Measurements from ENCODE around the gene PTPRE. TPM values are rescaled to one million over a fixed set of nuclear protein-coding genes. Genes with fewer than 3 reads are reported as not detected.

Gene PTPRE
- total RNA-seq, 1 experiment from 2014 or later, result 12.3 TPM

DNA sequence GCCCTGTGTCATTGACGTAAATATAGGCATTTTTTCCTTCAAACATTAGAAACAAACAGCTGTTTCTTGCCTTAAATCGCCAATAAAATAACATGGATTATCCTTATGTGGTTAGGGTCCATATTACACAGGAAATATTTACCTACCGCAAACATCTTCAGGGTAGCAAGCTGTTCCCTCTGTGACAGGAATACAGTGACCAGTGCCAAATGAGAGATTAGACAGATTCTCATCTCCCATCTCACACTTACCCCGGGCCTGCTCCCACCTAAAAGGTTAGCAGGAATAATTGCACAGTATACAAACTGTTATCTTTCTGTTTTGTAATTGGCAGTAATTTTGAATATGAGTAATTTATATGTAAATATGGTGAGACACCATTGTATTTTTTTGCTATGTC, 202.8 kb downstream of the PTPRE start:
- intact Hi-C loops (cut with micrococcal nuclease), result no loop called here

More for the DNA sequence above, 202.8 kb downstream of the PTPRE start:
- no peaks in the 10 kb centered on the region for H3K9me2 ChIP-seq (ENCODE audit: insufficient read depth)
- no peak overlapping the region for H3K4me3 ChIP-seq (replicated peaks in 1 of 2; ENCODE audit: low read depth in 1 of 2, low read length in 2 of 2)
- no peak overlapping the region for H3K4me2 ChIP-seq (ENCODE audit: low read length)
- no peaks in the 10 kb centered on the region; the same call in 1 of the 2 replicates for H4K20me1 ChIP-seq (ENCODE audit: insufficient read depth)
- no peak for DNase-seq (ENCODE audit: low read depth, low spot score)
- H3K9ac ChIP-seq (ENCODE audit: low read length), result no peak overlapping the region
- ChIA-PET CTCF (no interaction called here), POLR2A (no interaction called here), RAD21 (ENCODE audit: low non-redundant PET in 1 of 2, low total read pairs in 2 of 2, uncharacterized antibody in 2 of 2, unreplicated experiment in 2 of 2) (no interaction called here)
- no peaks in the 10 kb centered on the region for H3K9me3 ChIP-seq (ENCODE audit: control insufficient read depth in 1 of 2, insufficient read depth in 1 of 2, low read depth in 1 of 2, low read length in 2 of 2)
- no peak overlapping the region for H3K27ac ChIP-seq (ENCODE audit: low read depth, low read length)
- H2AFZ ChIP-seq (ENCODE audit: low read depth, low read length, poor library complexity, severe bottlenecking), result no peak overlapping the region
- H3K27me3 ChIP-seq (ENCODE audit: insufficient read depth, low read length), result no peaks in the 10 kb centered on the region
- BruUV-seq (replicated peaks), result no TSS peak
- TF ChIP-seq SRF (IDR thresholded peaks at IDR 0.05; ENCODE audit: low read depth) (no peak), ZNF274 (IDR thresholded peaks at IDR 0.05; ENCODE audit: low read depth, low read length) (no peak), FOSL1 (IDR thresholded peaks at IDR 0.05; ENCODE audit: low read depth) (no peak), ZFX (IDR thresholded peaks at IDR 0.05) (no peak), CEBPB (IDR thresholded peaks at IDR 0.05; ENCODE audit: low read depth) (no peak), SP1 (IDR thresholded peaks at IDR 0.05; ENCODE audit: low read depth) (no peak), ZBTB33 (IDR thresholded peaks at IDR 0.05; ENCODE audit: extremely low read depth, insufficient replicate concordance, low read length) (no peak), EZH2 (IDR thresholded peaks at IDR 0.05) (no peak), TCF7L2 (IDR thresholded peaks at IDR 0.05; ENCODE audit: borderline replicate concordance, extremely low read depth, insufficient read depth, insufficient read length) (no peak), REST (IDR thresholded peaks at IDR 0.05; ENCODE audit: low read depth) (no peak), POLR2AphosphoS5 (IDR thresholded peaks at IDR 0.05; ENCODE audit: low read depth, low read length) (no peak)
- peaks cover 99% of the 10 kb centered on the region for H3K79me2 ChIP-seq (ENCODE audit: insufficient read depth, low read length)
- no peaks in the 10 kb centered on the region for H3K4me1 ChIP-seq (ENCODE audit: control insufficient read depth in 1 of 2, insufficient read depth in 2 of 2, low read length in 2 of 2)
- peaks cover 99% of the 10 kb centered on the region in 2 experiments for H3K36me3 ChIP-seq (ENCODE audit: control insufficient read depth in 1 of 2, insufficient read depth in 2 of 2, low read length in 2 of 2)
- no peak for ATAC-seq

Measured in HCT116 (cell line).